HG02852 (cell line): ENCODE measurements around the gene ALKBH8.
"Not testable (repeated sequence)": the region's sequence is repeated elsewhere in the genome, so short reads cannot be mapped to it uniquely, and the experiment has no call there.

ENCODE experiments used
- ATAC-seq: cut with Tn5 transposase; IDR thresholded peaks from one replicate; pipeline ENCODE4 v1.9.1; 2021; ENCODE audit warnings: mild to moderate bottlenecking, moderate library complexity; ENCODE audit not compliant: unreplicated experiment

Gene ALKBH8

DNA sequence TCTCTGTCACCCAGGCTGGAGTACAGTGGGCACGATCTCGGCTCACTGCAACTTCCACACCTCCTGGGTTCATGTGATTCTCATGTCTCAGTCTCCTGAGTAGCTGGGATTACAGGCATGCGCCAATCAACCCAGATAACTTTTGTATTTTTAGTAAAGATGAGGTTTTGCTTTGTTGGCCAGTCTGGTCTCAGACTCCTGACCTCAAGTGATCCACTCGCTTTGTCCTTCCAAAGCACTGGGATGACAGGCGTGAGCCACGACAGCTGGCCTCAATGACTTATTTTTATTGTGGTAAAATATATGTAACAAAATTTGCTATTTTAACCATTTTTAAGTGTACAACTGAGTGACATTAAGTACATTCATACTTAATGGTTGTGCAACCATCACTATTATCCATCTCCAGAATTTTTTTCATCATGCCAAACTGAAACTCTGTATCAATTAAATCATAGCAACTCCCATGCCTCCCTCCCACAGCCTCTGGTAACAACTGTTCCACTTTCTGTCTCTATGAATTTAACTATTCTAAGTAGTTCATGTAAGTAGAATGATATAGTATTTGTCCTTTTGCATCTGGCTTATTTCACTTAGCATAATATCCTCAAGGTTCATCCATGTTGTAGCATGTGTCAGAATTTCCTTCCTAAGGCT is 57.2 kb downstream of the ALKBH8 start:
- no peak for ATAC-seq

DNA sequence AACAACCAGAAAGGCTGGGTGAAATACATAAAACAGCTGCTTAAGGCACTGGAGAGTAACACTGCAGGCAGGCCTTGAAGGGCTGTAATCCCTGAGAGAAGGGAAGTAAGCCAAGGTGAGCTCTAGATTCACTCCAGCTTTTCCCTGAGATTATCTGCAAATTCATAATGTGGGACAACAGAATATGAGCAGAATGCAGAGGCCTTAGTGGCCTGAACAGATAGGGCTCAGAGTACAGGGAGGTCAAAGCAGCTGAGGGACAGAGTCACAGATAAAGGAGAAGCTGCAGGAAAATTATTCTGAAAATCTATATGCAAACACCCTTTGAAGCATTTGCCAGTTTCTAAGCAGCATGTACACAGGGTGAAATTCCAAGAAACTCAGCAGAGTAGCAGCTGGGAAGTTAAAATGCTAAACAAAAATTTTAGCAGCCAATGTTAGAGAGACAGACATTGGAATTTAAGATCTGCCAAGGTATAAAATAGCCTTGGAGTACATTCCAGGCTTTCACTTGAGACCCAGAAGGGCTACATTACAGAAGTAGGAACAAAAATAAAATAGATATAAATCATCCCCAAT is 59.8 kb downstream of the ALKBH8 start:
- ATAC-seq = no peak

DNA sequence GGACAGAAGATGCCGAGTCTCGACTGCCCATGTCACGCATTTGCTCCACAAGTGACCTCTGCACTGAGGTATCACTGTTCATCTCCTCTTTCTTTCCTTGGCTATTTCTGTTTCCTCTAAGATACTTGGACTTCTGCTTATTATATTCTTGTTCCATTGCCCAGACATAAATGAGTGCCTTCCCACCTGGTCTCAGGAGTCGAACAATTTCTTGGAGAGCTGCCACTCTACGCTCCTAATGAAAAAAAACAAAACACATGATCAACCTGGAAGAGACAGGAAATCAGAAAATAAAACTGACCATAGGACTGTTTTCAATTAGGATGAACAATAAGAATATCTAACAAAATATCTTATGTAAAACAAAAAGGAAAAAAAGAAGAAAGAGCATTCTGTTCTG is 60.6 kb downstream of the ALKBH8 start:
- no peak for ATAC-seq

DNA sequence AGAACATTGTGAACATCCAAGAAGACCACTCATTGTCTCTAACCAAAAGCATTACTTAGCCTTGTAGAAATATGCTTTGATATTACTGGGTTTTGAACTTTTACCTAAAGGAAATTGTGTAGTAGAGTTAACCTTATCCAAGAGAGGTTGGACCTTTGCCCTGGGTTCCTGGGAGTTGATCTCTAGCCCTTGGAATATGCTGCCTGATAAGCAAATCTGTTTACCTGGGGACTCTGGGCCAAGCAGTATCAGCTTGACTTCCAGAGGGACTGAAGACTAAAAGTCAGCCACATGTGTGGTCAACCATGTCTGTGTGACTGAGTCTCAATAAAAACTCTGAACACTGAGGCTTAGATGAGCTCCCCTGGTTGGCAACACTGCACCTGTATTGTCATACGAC is 63.8 kb downstream of the ALKBH8 start:
- no peak for ATAC-seq

DNA sequence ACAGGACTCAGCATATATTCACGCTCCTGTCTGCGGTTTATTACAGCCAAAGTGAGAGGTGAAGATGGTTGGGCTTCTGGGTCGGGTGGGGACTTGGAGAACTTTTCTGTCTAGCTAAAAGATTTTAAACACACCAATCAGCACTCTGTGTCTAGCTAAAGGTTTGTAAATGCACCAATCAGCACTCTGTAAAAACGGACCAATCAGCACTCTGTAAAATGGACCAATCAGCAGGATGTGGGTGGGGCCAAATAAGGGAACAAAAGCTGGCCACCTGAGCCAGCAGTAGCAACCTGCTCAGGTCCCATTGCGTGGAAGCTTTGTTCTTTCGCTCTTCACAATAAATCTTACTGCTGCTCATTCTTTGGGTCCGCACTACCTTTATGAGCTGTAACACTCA is 68.2 kb downstream of the ALKBH8 start:
- not testable (repeated sequence) for ATAC-seq

DNA sequence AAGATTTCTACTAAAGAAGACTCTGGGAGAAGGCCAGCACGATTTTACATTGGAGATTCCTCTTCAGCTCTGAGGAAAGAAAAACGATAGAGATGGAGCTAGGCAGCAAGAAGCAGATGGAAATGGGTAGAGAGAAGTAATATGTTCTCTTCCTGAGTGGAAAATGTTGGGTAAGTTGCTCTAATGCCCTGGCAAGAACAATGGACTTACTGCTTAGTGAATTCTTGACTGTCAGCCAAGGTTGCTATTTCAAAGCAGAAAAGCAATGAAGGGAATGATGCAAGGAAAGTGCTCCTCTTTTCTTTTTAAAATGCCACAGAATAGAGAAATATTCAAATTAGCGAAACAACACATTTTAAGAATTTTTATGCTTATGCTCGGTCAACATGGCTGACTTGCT is 69.5 kb downstream of the ALKBH8 start:
- ATAC-seq = no peak

DNA sequence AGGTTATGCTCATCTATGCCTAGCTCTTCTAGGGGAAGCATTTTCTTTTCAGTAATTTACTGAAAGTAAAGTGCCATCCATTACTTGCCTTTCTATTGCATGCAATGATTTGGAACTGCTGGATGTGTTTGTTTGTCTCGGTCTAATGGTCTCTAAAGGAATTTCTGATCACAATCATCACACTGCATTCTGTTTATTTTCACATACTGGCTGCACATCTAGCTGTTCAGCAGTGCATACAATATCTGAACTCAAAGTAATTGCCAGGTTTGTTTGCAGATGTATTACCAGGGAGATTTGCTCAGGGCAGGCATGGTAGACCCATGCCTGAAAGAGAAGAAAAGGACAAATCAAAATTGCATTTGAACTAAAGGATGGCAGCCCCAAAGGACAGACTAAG is 71.5 kb downstream of the ALKBH8 start:
- ATAC-seq = no peak

DNA sequence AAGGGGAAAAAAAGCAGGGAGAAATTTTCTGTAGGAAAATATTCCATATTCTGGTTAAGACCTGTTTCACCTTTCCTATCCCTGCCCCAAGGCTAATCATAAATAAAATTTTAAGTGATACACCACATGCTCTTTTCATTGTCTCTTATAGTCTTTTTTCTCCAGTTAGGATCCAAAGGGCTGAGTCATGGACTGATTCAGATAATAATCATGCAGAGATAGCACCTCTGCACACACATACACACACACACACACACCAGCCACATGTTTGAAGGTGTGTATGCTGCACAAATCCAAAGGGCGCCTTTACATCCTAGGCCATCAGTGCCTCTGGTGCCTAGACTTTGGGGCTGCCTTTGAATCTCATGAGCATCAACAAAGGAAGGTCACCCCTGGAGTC is 72.4 kb downstream of the ALKBH8 start:
- no peak for ATAC-seq

DNA sequence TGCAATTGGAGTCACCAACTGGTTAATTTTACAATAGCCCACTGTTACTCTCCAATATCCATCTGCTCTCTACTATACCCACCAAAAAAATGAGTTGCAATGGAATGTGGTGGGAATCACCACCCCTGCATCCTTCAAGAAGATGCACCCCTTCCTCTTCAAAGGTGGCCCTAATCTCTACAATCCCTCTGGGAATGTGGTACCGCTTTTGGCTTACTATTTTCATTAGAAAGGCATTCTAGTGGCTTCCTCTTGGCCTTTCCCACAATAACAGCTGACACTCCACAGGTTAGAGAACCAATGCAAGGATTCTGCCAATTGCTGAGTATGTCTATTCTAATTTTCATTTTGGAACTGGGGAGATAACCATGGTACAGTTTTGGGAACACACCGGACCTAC is 74.7 kb downstream of the ALKBH8 start:
- no peak for ATAC-seq

DNA sequence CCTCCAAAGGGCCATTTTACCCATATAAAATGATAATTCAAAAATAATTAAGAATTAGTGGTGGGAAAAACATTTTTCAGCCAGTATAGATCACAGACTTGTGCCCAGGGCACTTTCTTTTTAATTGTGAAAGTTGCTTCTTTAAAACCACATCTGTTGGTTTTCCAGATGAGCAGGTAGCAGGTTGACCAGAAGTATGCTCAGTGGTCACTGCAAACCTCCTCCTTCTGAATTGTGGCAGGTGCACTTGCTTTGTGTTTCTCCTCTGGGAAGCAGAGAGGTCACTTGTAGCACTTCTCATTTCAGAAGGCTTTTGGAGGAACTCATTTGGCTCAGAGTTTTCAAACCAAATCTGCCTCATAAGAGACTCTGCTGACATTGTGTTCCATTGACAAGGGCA is 83.3 kb downstream of the ALKBH8 start:
- ATAC-seq = no peak

DNA sequence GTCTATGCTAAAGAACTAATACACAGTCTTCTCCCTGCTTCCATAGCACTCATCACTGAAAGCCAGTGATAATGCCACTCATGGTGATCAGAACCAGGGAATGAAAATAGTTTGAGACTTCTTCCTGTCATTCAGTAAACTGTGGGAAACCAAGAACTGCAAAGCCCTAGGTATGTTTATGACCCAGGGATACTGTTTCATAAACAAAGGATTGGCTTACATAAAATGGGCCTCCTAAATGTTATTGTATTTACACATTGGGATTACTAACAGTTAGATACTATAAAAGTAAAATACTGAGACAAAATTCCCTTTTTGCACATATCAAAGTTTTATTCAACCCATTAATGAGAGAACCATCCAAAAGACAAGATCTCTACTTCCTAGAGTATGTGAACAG is 86.6 kb downstream of the ALKBH8 start:
- no peak for ATAC-seq

DNA sequence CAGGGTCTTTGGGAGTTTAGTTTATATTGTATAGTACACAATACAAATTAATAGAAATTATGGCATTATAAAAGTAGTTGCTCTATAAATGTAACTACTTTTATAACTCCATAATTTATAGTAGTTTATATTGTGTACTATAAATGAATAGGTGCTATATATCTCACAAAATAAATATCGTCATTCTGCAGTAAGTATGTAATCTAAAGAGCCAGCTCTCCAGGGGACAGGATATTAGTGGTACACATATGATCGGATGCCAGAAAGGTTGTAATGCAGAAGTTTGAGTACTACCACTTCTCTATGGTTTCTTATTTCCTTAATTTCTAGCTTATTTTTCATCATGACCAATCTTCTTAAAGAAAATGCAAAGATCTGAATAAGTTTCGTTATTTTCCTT is 87.7 kb downstream of the ALKBH8 start:
- no peak for ATAC-seq

DNA sequence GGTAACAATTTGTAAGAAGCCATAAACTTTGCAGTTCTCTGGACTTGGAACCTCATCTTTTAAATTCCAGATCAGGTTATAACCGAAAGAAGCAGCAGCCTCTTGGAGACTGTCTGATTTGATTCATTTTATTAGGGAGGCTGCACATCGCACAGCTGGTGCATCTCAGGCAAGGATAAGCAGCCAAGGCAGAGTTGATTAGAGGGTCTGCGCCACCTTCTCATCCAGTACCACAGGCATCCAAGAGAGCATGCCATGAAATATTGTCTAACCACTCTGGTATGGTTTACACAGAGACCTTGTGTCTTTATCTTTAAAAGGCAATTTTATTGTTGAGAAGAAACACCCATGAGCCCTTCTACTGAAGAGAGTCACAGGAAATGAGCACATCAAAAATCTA is 91.7 kb downstream of the ALKBH8 start:
- no peak for ATAC-seq

DNA sequence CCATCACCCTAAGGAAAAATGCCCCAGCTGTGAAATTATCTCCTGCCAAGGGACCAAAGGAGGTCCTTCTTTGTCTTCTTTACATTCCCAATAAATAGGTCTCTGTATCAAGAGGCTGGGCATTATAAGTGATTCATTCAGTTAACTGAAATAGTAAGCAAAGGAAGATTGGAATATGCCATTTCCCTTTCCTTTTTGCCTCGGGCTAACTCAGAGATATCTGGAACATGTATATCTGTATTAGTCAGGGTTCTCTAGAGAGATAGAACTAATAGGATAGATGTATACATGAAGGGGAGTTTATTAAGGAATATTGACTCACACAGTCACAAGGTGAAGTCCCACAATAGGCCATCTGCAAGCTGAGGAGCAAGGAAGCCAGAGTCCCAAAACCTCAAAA is 92.6 kb downstream of the ALKBH8 start:
- no peak for ATAC-seq

DNA sequence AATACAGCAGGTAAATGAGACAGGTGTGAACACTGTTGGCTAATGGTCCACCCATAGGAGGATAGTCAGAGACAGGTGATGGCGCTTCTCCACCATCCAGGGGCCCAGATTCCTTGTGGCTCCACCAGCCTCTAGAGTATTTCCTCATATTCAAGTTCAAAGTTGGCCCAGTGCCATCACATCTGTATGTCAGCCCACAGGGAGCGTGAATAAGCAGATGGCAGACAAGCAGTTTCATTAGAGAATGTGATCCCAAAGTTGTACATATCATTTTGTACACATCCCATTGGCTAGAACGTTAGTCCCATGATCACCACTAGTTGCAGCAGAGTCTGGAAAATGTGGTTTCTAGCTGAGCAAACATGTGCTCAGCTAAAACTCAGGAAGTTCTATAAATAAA is 96.9 kb downstream of the ALKBH8 start:
- no peak for ATAC-seq

DNA sequence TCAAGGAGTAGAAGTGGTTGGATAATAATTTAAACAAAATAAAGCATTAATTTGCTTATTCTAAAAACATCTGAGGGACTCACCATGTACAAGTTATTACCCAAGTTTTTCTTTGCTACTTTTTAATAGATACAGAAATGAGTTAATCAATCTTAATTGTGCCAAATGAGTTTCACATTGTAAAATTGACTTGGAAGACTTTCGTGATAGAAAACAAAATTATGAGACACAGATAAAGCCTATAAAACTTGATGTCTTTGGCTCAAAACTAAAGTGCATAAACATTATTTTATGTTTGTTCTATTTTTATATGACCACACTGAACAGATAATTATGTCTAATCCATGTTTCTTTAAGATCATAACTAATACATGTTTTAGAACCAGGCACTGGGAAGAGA is 97.8 kb downstream of the ALKBH8 start:
- no peak for ATAC-seq

DNA sequence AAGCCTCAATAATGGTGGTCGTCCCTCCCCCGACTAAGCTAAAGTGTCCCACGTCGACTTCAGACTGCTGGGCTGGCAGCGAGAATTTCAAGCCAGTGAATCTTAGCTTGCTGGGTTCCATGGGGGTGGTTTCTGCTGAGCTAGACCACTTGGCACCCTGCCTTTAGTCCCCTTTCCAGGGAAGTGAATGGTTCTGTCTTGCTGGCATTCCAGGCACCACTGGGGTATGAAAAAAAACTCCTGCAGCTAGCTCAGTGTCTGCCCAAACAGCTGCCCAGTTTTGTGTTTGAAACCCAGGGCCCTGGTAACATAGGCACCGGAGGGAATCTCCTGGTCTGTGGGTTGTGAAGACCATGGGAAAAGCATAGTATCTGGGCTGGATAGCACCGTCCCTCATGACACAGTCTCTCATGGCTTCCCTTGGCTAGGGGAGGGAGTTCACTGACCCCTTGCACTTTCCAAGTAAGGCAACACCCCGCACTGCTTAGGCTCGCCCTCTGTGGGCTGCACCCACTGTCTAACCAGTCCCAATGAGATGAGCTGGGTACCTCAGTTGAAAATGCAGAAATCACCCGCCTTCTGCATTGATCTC is 99.2 kb downstream of the ALKBH8 start:
- not testable (repeated sequence) for ATAC-seq

DNA sequence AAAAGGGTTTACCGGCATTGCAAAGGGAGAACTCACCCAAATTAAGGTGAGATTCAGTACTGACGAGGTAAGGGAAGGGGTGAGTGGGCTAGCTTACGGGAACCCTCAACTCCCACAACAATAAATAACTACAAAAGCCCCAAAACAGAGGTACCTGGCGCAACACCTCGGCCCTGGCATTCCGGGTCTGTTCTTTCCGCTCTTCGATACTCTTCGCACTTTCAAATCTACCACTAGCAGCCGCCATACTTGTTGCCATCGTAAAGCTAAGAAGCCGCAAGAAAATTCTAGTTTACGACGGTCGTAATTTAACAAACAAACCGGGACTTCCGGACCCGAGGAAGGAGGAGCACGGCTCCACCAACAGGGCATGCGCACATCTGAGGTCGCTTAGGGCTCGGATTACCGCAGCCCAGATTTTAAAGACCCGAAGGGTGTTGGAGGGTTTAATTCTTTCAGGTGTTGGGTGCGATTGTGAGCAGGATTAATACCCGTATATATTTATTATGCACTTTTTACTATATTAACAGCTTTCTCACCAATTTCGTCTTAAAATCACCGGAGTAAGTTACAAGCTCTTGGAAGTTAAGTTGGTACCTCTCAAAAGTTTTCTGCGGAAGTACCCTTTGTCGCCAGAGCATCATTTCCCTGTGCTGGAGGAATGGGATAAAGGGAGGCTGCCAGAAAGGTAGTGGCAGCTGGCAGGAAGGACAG is 107.8 kb downstream of the ALKBH8 start, which contains the start of gene CWF19L2:
Gene CWF19L2, minus strand, starts transcription at position 268 of the 714 bp plus-strand sequence. Its CDS starts 9 bp downstream, at position 259.
- peak; percentile 97 for ATAC-seq

DNA sequence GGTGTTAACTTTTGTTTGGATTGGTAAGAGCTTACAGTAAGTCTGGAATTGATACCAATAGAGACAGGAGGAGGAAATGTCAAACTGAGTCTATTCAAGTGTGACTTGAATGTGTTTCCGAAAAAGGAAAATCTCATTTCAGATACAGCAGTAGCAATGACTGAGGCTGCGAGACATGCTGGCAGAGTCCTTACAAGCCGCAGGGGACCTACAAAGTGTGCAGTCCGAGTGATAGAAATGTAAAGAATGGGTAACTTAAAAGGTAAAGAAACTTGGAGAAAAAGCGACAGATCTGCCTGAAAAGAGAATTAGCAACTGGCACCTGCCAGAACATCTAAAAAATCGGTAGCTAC is 108.4 kb downstream of the ALKBH8 start:
- ATAC-seq = peak; percentile 46

DNA sequence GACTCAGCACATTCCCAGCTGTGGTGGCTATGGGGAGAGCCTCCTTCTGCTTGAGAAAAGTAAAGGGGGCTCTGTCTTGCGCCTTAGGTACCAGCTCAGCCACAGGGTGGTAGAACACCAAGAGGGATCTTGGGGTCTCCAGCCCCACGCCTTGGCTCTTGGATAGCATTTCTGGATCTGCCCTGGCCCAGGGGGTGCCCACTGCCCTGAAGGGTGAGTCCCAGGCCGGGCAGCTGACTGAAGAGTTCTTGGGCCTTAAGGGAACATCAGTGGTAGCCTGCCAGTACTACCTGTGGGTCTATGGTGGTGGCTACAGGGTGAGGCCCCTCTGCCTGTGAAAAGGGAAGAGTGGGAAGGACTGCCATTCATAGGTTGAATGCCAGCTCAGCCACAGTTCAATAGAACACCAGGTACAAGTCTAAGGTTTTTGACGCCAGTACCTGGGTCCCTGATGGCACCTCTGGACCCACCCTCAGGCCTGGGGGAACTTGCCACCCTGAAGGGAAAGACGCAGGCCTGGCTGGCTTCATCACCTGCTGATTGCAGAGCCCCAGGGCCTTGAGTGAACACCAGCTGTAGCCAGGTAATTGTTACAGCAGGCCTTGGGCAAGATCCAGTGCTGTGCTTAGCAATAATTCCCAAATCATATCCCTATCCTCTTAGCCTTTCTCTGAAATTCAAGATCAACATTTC is 111.8 kb downstream of the ALKBH8 start:
- ATAC-seq = no peak
